HL-60 (cell line): ENCODE data around the gene SOX2.

Experiments
- DNase-seq, 2 experiments: peaks; one replicate each; pipeline ENCODE4 v3.0.0-alpha.2; 2010 to 2020; ENCODE audit warnings: low read depth in 1 of 2, low spot score in 1 of 2
- H3K27ac ChIP-seq: fragments of 250-450 bp; sonication (Bioruptor Pico); replicated peaks from 2 replicates; pipeline ENCODE4 v1.5.1; 2020; ENCODE audit warnings: mild to moderate bottlenecking, moderate library complexity
- H3K27me3 ChIP-seq: fragments of 250-450 bp; sonication (Bioruptor Pico); 2 replicates; pipeline ENCODE4 v1.5.1; 2021; ENCODE audit warnings: mild to moderate bottlenecking, moderate library complexity; ENCODE audit not compliant: insufficient read depth, poor library complexity, severe bottlenecking
- H3K4me3 ChIP-seq: replicated peaks from 2 replicates; pipeline ENCODE4 v1.5.1; 2011; ENCODE audit warnings: mild to moderate bottlenecking, control low read depth, low read length; ENCODE audit not compliant: insufficient read depth
- GABPA ChIP-seq: IDR thresholded peaks from 2 replicates; pipeline ENCODE4 v1.6.1; 2012; ENCODE audit warnings: low read depth
- POLR2AphosphoS5 ChIP-seq: IDR thresholded peaks from 2 replicates; pipeline ENCODE4 v1.6.1; 2012; ENCODE audit warnings: low read depth
- SPI1 ChIP-seq: IDR thresholded peaks from 2 replicates; pipeline ENCODE4 v1.6.1; 2012; ENCODE audit warnings: low read depth, mild to moderate bottlenecking, borderline replicate concordance
- TF ChIP-seq, protein P1 (sequence below): IDR thresholded peaks from one replicate; pipeline ENCODE4 v1.5.1; 2011; ENCODE audit warnings: low read length, control low read depth, inconsistent platforms; ENCODE audit not compliant: insufficient read depth
- TF ChIP-seq, protein P2 (sequence below): IDR thresholded peaks from 2 replicates; pipeline ENCODE4 v1.6.1; 2012; ENCODE audit warnings: low read depth; ENCODE audit not compliant: insufficient replicate concordance

The SOX2 gene

DNA sequence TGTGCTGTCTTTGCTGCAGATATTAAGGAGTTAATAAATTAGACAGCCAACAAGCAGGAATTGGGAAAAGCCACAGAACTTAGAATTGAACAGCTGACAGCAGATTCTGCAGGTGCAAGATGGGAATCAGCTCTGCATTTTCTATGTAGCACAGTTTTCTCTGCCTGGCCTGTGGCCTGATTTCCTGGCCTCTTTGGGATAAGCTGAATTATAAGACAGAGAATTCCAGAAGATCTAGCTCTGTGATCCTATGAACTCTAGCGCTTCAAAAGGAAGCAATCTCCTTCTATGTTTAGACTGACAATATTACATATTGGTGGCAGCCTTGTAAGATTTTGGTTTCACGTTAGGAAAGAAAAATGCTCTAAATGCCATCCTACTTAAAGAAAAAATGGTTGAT is 24.0 kb upstream of the SOX2 start:
- no peak for DNase-seq
- Histone ChIP-seq H3K27ac (no peak overlapping the region), H3K27me3 (peaks cover 5% of the 10 kb centered on the region), H3K4me3 (no peak overlapping the region)
- TF ChIP-seq, protein P1, sequence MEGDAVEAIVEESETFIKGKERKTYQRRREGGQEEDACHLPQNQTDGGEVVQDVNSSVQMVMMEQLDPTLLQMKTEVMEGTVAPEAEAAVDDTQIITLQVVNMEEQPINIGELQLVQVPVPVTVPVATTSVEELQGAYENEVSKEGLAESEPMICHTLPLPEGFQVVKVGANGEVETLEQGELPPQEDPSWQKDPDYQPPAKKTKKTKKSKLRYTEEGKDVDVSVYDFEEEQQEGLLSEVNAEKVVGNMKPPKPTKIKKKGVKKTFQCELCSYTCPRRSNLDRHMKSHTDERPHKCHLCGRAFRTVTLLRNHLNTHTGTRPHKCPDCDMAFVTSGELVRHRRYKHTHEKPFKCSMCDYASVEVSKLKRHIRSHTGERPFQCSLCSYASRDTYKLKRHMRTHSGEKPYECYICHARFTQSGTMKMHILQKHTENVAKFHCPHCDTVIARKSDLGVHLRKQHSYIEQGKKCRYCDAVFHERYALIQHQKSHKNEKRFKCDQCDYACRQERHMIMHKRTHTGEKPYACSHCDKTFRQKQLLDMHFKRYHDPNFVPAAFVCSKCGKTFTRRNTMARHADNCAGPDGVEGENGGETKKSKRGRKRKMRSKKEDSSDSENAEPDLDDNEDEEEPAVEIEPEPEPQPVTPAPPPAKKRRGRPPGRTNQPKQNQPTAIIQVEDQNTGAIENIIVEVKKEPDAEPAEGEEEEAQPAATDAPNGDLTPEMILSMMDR: no peak

DNA sequence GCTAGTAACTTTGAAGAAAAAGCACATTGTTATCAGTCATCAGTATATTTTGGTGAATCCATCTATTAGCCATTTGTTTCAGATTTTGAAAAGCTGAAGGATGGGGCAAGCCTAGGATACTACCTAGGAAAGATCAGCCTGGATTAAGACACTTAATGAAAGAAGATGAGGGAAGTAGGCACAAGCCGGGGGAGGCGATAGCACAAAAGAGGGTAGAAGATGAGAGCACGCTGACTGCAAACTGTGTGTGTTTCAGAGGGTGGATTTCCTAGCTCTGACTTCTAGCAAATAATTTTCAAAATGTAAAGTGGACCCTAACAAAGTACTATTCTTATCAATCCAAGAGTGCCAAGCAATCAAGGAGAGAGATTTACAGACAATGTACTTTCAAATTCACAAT is 22.2 kb upstream of the SOX2 start:
- Histone ChIP-seq H3K27me3 (peaks cover 5% of the 10 kb centered on the region), H3K27ac (no peak overlapping the region), H3K4me3 (no peak overlapping the region)
- TF ChIP-seq, protein P1: no peak
- TF ChIP-seq SPI1 (no peak), GABPA (no peak), POLR2AphosphoS5 (no peak)
- TF ChIP-seq, protein P2, sequence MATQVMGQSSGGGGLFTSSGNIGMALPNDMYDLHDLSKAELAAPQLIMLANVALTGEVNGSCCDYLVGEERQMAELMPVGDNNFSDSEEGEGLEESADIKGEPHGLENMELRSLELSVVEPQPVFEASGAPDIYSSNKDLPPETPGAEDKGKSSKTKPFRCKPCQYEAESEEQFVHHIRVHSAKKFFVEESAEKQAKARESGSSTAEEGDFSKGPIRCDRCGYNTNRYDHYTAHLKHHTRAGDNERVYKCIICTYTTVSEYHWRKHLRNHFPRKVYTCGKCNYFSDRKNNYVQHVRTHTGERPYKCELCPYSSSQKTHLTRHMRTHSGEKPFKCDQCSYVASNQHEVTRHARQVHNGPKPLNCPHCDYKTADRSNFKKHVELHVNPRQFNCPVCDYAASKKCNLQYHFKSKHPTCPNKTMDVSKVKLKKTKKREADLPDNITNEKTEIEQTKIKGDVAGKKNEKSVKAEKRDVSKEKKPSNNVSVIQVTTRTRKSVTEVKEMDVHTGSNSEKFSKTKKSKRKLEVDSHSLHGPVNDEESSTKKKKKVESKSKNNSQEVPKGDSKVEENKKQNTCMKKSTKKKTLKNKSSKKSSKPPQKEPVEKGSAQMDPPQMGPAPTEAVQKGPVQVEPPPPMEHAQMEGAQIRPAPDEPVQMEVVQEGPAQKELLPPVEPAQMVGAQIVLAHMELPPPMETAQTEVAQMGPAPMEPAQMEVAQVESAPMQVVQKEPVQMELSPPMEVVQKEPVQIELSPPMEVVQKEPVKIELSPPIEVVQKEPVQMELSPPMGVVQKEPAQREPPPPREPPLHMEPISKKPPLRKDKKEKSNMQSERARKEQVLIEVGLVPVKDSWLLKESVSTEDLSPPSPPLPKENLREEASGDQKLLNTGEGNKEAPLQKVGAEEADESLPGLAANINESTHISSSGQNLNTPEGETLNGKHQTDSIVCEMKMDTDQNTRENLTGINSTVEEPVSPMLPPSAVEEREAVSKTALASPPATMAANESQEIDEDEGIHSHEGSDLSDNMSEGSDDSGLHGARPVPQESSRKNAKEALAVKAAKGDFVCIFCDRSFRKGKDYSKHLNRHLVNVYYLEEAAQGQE: no peak
- DNase-seq: no peak

GRCh38 chr3:181690769-181691168 is 21.0 kb upstream of the SOX2 start:
- TF ChIP-seq, protein P1: no peak
- TF ChIP-seq, protein P2: no peak
- TF ChIP-seq POLR2AphosphoS5 (no peak), GABPA (no peak), SPI1 (no peak)

DNA sequence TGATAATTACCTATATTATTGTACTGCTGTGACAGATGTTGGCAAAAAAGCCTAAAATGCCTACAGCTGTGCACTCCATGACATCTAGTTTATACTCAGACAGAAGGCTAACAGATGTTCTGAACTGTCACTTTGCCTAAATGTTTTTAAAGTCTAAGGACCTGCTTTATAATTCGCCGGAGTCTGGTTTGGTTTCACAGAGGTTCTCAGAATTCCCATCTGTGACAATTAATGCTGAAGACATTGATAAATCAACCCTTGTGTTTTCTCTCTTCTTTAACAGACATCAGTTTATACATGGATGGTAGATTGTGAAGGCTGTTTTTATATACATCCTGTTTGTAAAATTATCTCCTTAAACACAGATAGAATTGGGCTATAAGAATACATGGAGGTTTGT is 19.8 kb upstream of the SOX2 start:
- no peak overlapping the region for H3K27ac ChIP-seq
- TF ChIP-seq, protein P1: no peak
- TF ChIP-seq, protein P2: no peak
- TF ChIP-seq SPI1 (no peak), GABPA (no peak), POLR2AphosphoS5 (no peak)
- peaks cover 21% of the 10 kb centered on the region for H3K27me3 ChIP-seq
- no peak for DNase-seq
- no peak overlapping the region for H3K4me3 ChIP-seq

More at GRCh38 chr3:181690769-181691168, 21.0 kb upstream of the SOX2 start:
- no peak overlapping the region for H3K27ac ChIP-seq
- H3K27me3 ChIP-seq: peaks cover 12% of the 10 kb centered on the region
- no peak overlapping the region for H3K4me3 ChIP-seq
- DNase-seq: no peak
